AG04450 (cell line): ENCODE results near the gene SHISA4. TPM values are rescaled to one million over a fixed set of nuclear protein-coding genes. Genes with fewer than 3 reads are reported as not detected.

Experiments used
- CTCF ChIA-PET: fragments of 300-600, 350-600 bp; formaldehyde crosslinking; extraction: SDS; loops from one replicate; lab custom pipeline; 2022; ENCODE audit warnings: antibody characterized with exemption, inconsistent platforms; lab: Charles Lee
- POLR2A ChIA-PET: fragments of 350-600 bp; formaldehyde crosslinking; extraction: SDS; loops from one replicate; lab custom pipeline; 2021; ENCODE audit warnings: antibody characterized with exemption, inconsistent platforms; lab: Yijun Ruan, JAX
- DNase-seq: peaks from one replicate; pipeline ENCODE4 v3.0.0-alpha.2; 2011; ENCODE audit warnings: low read depth, low spot score
- H3K27ac ChIP-seq: one replicate; pipeline ENCODE4 v1.5.1; 2012; ENCODE audit warnings: low read depth, low read length, control low read depth
- H3K27me3 ChIP-seq: one replicate; pipeline ENCODE4 v1.6.0; 2012; ENCODE audit warnings: low read length; ENCODE audit not compliant: control insufficient read depth, insufficient read depth
- H3K4me3 ChIP-seq: 2 replicates; pipeline ENCODE4 v1.5.1; 2011; ENCODE audit warnings: mild to moderate bottlenecking, low read depth, low read length, control low read depth
- H3K9me3 ChIP-seq: 2 replicates; pipeline ENCODE4 v1.5.1; 2012; ENCODE audit warnings: low read length; ENCODE audit not compliant: control insufficient read depth, insufficient read depth
- polyA plus RNA-seq: library from polyadenylated mRNA; depleted of rRNA; stranded (reverse); fragments of >200 nt; gene quantifications from 2 replicates; pipeline ENCODE4 v1.2.3, GENCODE V29; 2011
- TF ChIP-seq, protein P1 (sequence below): IDR thresholded peaks from 2 replicates; pipeline ENCODE4 v1.5.1; 2011; ENCODE audit warnings: low read depth, low read length, control low read depth, inconsistent platforms

The SHISA4 gene
- polyA plus RNA-seq, 1 experiment = 24.4 TPM

- H3K9me3 ChIP-seq = no peaks in the 10 kb centered on the region; the same call in 1 of the 2 replicates
- DNase-seq = peak; percentile 79
- H3K27ac ChIP-seq = peak overlapping the region; percentile 93
- POLR2A ChIA-PET = interaction anchor here (0.8 to 2.8 kb wide), 8 partner anchors 9 to 46 kb away, joined by 3 to 22 read pairs (median 8); partner anchors contain the start of genes LMOD1 and TIMM17A
- H3K27me3 ChIP-seq = no peaks in the 10 kb centered on the region
- no peak overlapping the region for H3K4me3 ChIP-seq
- TF ChIP-seq, protein P1, sequence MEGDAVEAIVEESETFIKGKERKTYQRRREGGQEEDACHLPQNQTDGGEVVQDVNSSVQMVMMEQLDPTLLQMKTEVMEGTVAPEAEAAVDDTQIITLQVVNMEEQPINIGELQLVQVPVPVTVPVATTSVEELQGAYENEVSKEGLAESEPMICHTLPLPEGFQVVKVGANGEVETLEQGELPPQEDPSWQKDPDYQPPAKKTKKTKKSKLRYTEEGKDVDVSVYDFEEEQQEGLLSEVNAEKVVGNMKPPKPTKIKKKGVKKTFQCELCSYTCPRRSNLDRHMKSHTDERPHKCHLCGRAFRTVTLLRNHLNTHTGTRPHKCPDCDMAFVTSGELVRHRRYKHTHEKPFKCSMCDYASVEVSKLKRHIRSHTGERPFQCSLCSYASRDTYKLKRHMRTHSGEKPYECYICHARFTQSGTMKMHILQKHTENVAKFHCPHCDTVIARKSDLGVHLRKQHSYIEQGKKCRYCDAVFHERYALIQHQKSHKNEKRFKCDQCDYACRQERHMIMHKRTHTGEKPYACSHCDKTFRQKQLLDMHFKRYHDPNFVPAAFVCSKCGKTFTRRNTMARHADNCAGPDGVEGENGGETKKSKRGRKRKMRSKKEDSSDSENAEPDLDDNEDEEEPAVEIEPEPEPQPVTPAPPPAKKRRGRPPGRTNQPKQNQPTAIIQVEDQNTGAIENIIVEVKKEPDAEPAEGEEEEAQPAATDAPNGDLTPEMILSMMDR = no peak
- CTCF ChIA-PET = interaction anchor here (0.7 kb wide), 1 partner anchor 14 kb away, joined by 4 read pairs; no protein-coding TSS in a partner anchor
Observed at GRCh38 chr1:201916649-201917249, 28.1 kb downstream of the SHISA4 start.

DNA sequence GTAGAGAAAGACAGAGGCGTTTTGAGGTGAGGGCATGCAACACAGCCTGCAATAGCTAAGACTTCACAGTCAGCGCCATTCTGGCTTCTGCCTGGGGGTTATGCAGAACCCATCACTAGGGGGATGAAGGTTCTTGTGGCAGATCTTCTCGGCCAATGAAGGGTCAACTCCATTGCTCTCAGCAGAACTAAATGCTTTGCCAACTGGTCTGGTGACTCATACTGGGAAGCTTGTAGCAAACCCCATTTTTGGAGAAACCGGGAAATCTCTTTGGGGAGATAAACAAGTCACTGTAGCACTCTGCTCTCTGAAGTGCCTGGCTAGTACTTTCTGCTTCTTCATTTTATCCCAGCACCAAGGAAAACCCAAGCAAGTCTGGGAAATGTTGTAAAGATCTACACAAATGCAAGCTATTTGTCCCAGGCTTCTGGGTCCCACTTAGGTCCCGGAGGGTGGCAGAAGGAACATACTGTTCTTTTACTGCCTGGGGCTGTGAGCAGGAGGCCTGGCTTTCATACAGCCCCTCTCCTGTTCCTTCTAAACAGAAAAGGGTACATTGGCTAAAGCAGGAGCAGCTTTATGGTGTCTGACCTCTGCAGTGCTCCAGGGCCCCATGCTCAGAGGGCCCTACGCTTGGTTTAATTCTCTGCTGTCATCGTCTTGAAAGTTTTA lies 28.8 kb downstream of the SHISA4 start:
- peak overlapping the region; percentile 93 for H3K27ac ChIP-seq
- H3K9me3 ChIP-seq = no peaks in the 10 kb centered on the region; the same call in 1 of the 2 replicates
- ChIA-PET POLR2A (interaction anchor here (0.7 to 2.8 kb wide), 9 partner anchors 9 to 65 kb away, joined by 3 to 22 read pairs (median 4); partner anchors contain the start of genes LMOD1, RNPEP and TIMM17A), CTCF (interaction anchor here (1.5 kb wide), 1 partner anchor 22 kb away, joined by 6 read pairs; no protein-coding TSS in a partner anchor)
- H3K27me3 ChIP-seq = no peaks in the 10 kb centered on the region
- no peak overlapping the region for H3K4me3 ChIP-seq
- peak; percentile 73 for DNase-seq
- TF ChIP-seq, protein P1 = no peak

DNA sequence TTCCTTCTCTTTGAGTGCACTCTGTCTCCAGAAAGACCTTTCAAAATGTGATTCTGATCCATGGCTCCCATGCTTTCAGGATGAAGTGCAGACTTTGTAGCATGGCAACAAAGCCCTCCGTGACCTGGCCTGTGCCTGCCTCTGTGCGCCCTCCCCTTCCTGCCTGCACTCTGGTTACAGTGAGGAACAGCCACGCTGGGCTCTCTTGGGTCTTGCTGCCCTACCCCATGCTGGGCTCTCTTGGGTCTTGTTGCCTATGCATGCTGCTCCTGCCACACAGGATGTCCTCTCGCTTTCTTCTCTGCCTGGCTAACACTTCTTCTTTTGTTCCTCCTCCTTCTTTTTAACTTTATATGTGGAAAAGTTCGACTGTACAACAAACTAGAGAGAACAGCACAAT lies 29.6 kb downstream of the SHISA4 start:
- CTCF ChIA-PET = interaction anchor here (1.5 kb wide), 1 partner anchor 23 kb away, joined by 6 read pairs; no protein-coding TSS in a partner anchor
- POLR2A ChIA-PET = interaction anchor here (2.8 kb wide), 1 partner anchor 14 kb away, joined by 22 read pairs; no protein-coding TSS in a partner anchor
- no peak overlapping the region for H3K4me3 ChIP-seq
- no peaks in the 10 kb centered on the region for H3K9me3 ChIP-seq
- H3K27ac ChIP-seq = peak overlapping the region; percentile 93
- no peaks in the 10 kb centered on the region for H3K27me3 ChIP-seq
- no peak for DNase-seq
- TF ChIP-seq, protein P1 = no peak

DNA sequence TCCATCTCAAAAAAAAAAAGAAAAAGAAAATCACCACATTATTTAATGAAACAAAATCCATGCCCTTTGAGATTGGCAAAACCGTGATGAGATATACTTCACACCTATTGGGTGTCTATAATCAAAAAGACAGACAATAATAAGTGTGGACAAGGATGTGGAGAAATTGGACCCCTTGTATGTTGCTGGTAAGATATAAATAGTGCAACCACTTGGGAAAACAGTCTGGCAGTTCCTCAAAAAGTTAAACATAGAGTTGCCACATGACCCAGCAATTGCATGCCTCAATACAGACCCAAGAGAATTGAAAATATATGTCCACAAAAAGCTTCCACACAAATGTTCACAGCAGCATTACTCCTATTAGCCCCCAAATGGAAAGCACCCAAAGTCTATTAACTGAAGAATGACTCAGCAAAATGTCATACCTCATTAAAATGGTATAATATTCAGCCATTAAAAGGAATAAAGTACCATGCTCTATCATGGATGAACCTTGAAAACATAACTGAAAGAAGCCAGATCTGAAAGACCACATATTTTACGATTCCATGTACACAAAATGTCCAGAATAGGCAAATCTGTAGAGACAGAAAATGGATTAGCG lies 33.4 kb downstream of the SHISA4 start:
- ChIA-PET CTCF (no interaction called here), POLR2A (no interaction called here)
- H3K4me3 ChIP-seq = no peak overlapping the region
- DNase-seq = no peak
- no peak overlapping the region for H3K27ac ChIP-seq
- TF ChIP-seq, protein P1 = no peak
- no peaks in the 10 kb centered on the region for H3K27me3 ChIP-seq
- H3K9me3 ChIP-seq = no peaks in the 10 kb centered on the region
